ENCODE measurements around the gene ZNF804B. TPM values are rescaled to one million over a fixed set of nuclear protein-coding genes. Genes with fewer than 3 reads are reported as not detected.

Gene ZNF804B
- total RNA-seq, result not detected

GRCh38 chr7:88759230-88760135, at the start of gene ZNF804B:
ZNF804B (plus strand) TSS chr7:88759700; CDS start chr7:88759977, 277 bp downstream.
- no peak for ATAC-seq

DNA sequence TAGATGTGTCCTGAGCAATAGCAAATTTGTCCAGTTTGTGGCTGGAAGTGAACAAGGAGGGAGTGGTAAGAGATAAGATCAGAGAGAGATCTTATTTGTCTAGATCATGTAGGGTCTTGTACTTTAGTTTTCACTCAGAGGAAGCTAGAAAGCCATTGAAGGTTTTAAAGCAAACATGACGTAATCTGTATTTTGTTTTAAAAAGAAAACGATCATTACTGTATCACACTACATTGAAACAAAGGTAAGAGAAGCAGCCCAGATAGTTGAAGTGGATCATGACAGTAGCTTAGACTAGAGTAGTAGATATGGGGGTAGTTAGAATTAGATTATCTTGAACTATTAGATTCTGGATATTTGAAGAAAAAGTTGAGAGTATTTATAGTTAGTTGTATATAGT, 23.6 kb upstream of the ZNF804B start:
- ATAC-seq, result no peak

DNA sequence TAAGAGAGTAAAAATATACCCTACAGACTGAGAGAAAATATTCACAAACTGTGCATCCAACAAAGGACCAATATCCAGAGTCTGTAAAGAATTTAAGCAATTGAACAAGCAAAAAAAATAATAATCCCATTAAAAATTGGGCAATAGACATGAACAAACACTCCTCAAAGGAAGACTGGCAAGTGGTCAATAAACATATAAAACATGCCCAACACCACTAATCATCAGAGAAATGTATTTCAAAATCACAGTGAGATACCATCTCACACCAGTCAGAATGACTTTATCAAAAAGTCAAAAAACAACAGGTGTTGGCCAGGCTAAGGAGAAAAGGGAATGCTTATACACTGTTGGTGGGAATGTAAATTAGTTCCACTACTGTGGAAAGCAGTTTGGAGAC, 21.9 kb upstream of the ZNF804B start:
- ATAC-seq, result no peak

DNA sequence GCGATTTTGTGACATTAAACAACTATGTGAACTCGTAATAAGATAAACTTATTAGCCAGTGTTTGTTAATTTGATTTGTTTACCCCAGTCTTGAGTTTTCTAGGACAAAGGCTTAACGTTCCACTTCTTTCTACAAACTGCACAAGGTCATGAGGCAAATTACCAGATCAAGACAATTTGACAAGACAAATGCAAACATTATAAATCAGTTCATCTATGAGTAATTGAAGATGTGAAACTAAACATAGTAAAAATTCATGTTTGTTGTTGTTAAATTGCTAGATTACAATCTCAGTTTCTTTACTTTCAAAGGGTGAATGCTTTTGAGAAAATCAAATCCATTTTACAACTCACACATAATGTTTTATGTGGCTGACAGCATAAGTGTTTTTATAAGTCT, 13.4 kb upstream of the ZNF804B start:
- no peak for ATAC-seq

DNA sequence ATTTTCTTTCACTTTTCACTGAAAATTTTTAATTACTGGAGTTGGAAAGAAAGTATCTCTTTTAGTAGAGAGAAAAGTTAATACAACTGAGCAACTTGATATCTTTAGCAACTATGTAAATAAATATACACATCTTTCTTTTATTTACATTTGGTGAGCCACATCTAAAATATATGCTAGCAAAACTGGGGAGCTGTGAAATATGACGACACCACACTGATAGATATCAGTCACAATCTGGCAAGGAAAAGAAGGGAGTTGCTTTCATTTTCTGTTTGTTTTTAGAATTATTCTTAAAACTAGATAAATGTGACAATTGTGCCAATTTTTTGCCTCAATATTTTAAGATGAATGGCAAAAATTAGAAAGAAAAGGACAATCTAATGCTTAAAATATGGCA, 2.7 kb upstream of the ZNF804B start:
- no peak for ATAC-seq

DNA sequence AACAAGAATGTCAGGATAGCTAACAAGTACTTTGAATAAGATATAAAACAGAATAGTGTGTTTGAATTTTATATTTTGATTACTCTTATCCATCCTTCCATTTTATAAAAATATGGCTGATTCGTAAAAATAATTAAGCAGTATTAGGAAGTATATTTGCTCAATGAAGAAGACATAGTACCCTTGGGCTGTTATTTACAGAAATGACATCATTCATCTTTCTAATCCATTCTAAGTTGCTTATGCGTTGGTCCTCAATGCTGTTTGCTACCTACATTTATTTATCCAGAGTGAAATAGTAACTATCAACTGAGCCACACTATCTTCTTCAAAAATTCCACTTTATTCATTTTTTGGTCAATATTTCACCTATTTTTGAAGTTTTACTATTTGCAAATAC, 2.1 kb upstream of the ZNF804B start:
- ATAC-seq, result no peak

DNA sequence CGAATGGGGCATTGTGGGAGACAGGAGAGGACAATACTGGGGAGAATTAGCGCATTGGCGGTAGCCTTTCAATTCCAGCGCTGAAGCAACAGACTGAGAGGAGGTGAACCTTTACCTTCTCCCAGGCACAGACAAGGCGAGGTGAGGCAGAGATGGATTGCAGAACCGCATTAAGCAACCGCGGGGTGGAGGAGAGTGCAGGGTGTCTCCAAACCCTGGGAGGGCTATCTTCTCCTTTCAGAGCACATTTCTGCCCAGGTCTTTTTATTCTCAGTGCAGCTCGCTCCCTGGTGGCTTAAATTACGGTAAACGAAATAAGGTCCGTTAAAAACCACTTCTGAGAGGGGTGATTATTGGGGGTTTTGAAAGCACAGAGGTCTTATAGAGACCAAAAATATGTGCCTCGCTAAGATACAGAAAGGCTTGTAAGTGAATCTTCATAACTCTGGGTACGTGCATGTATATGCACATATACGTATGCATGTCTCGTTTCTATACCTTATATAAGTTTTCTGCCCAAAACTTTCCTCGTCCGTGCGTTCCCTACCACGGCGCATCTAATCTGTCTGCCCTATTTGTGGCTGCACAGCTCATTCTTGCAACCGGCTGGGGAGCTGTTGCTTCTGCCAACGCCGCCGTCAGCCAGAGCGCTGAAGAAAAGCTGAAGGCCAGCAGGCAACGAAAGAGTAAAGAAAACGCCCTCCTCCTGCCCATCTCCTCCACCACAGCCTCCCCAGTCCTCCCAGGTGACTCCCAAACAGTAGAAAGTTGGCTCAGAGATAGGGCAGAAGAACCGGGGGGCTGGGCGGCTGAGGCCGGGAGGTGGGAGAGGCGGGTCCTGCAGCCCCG, 895 bp upstream of the ZNF804B start:
- no peak for ATAC-seq

DNA sequence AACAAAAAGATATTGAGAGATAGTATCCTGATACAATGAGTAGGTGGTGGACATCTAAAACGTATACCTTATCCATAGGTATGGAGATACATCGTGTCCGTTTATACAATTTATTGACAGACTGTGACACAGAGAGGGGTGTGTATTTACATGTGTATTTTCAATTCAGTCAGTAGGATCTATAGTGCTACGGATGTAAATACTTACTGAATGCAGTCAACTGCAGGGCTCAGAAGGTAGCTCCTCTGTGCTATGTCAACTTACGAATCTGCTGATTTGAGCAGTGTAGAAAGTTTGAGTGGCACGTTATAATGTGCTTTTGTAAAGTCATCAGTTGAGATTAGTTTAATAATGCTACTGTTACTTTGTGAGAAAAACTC, 626 bp downstream of the ZNF804B start:
- ATAC-seq, result no peak

DNA sequence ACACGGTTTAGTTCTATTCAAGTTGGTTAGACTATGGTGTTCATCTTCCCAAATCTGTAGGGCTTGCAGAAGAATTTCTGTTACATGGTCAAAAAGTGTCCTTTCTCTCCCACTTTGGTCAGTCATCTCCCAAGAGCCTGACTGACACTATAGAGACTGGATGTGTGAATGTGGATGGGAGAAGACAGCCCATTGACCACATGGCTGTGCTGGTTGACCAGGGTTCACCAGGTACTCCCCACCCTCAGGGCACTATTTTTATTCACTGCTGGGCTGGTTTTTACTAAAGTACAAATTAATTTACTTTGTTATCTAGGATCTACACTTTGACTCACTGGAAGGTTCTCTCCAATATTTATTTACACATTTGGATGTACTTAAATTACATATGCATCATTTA, 2.3 kb downstream of the ZNF804B start:
- ATAC-seq, result no peak

DNA sequence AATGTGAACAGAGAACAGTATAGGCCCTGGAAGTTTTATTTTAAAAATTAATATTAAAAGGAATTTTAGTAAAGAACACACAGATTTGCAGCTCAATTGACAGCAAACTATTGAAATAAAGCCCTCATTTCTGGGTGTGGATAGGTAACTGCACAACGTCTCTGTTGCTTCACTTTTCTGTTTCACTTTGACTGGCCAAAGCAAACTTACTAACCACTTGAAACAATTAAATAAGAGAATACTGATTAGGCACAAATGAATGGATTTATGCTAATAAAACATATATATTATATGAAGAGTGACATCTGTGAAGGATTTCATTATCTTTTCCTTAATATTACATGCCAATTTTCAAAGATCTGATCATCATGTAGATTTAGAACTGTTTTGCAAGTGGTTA, 11.9 kb downstream of the ZNF804B start:
- no peak for ATAC-seq

DNA sequence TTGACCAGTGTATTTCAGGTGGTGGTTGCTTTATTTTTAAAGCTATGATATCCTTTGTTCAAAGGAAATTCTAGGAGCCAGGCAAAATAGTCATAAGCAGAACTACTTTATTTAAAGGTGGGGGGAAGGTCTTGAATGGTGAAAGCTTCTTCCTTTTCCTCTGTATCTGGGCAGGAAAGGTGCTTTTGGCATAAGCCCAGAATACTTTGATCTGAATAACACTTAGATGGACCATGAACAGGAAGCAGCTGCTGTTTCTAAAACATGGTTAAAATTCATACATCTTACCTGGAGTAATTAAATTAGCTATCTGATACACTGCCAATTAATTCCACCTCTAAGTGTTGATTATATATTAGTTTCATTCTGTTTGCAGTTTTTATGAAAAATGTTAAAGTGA, 13.3 kb downstream of the ZNF804B start:
- no peak for ATAC-seq

DNA sequence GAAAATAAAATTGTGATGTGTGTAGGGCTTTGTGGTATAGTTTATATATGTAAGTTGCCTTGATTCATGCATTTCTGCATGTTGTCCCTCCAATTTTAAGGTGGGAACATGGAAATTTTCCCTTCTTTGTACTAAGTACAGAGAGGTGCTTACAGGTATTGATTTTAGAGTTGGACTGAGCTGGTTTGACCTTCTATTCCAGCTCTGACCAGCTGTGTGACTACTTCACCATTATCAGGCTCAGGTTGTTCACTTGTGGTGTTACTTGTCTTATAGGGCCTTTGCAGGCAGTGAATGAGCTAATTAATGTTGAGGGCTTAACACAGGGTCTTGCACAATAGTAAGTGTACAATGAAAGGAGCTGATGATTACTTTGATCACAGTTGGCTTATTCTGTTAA, 16.3 kb downstream of the ZNF804B start:
- ATAC-seq, result no peak

DNA sequence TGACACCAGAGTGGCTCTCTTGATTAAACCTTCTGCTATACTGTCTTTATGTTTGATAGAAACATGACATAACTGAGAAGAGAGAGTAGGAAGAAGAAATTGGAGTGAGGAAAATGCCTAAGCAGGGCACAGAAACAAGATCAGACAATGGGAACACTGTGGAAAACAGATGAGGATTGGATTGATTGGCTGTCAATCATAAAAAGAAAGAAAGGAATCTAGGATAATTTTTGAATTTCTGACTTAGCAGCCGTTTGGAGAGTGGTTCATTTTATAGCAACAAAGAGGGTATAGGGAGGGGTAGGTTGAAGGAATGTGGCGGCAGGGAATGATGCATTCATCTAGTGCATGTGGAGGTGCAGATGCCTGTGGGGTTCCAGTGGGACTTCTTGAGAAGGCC, 28.3 kb downstream of the ZNF804B start:
- no peak for ATAC-seq

GRCh38 chr7:88789480-88790064, 30.1 kb downstream of the ZNF804B start:
- no peak for ATAC-seq

- no peak for ATAC-seq
Observed at GRCh38 chr7:88791891-88792290, 32.4 kb downstream of the ZNF804B start.

DNA sequence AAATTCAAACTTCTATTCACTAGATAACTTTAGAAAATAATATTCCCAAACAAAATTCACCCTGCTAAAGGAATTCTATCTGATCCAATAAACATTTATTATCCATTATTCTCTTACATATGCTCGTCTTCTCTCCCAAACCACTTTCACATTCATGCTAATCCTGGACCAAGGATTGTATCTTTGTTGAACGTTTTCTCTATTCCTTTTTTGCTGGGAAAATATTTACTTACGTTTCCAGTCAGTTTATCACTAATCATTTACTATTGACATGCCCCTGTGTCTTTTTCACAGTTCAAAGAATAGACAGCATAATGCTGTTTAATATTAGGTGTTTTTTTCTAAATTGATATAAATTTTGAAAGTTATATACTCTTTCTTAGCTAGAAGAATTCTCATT, 32.9 kb downstream of the ZNF804B start:
- no peak for ATAC-seq

DNA sequence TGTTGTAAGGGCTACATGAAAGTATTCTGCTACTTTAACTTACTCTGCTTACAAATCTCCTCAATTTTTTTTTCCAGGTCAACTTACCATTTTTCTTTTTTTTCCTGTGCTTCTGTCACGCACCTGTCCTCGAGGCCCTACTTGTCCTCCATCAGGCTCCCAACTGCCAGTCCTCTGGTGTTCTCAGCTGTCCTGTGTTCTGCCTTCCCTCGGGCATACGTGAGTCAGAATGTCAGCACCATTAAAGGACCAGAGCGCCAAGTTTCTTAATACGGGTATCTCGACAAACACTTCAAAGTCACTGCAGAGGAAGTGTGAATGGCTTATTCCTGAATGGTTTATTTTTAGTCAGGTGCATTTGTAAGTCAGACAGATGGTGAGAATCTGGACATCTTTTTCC, 36.1 kb downstream of the ZNF804B start, which contains the start of gene TEX47:
TEX47 (minus strand) TSS at position 185 of the 400 bp plus-strand sequence. CDS start 795 bp downstream, outside the sequence.
- ATAC-seq, result no peak

GRCh38 chr7:88801046-88801445, 41.5 kb downstream of the ZNF804B start:
- ATAC-seq, result no peak

- no peak for ATAC-seq
Observed at GRCh38 chr7:88806280-88807037, 47.0 kb downstream of the ZNF804B start.

- no peak for ATAC-seq
Observed at GRCh38 chr7:88818552-88818951, 59.1 kb downstream of the ZNF804B start.

DNA sequence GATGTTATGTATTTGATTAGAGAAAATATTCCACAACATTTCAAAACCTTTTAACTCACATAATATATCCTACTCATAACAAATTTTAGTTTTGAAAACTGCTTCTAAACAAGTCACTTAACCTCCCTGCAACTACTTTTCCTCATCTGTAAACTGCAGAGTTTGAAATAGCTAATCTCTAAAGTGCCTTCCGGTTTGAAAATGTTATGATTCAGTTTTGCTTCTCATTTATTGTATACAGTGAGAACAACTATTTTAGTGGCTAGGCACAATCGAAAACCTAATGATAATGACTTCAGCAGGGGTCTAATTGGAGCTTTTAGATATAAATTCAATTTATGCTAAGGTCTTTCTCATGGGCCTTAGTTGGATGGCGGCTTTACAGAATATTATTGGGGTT, 66.7 kb downstream of the ZNF804B start:
- ATAC-seq, result no peak

DNA sequence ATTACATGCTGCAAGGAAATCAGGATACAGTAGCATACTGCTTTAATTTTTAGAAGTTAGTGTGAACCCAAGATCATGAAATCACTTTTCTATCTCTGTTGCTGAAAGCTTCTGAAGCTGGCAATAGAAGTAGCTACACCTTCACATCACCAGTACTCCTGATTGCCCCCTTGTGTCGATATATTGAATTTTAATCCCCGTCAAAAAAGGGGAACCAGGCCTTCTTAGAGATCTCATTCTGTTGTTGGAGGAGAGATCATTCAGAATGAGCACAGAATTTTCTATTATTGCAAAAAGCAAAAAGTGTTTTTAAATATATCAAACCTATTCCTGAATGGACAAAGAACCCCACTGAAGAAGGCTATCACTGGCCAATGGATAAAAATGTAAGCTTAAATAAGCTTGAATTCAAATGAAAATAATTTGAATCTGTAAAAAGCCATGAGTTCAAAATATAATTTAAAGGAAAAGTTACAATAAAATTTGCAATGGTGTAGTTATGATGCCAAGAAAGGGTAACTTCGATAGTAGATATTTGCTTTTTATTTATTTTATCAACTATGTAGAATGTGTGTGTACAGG, 75.7 kb downstream of the ZNF804B start:
- ATAC-seq, result no peak
